H1 (cell line): ENCODE measurements around the gene NAV2. TPM values are rescaled to one million over a fixed set of nuclear protein-coding genes. Genes with fewer than 3 reads are reported as not detected.

Source experiments
- CTCF ChIA-PET: fragments of 300-600 bp; sonication (Branson Sonifier 250); formaldehyde crosslinking; loops from one replicate; lab custom pipeline; 2021; ENCODE audit not compliant: partially characterized antibody; lab: Charles Lee
- POLR2A ChIA-PET: fragments of 300-600 bp; sonication (Branson Sonifier 250); formaldehyde crosslinking; loops from one replicate; lab custom pipeline; 2021; ENCODE audit warnings: inconsistent platforms; ENCODE audit not compliant: partially characterized antibody; lab: Charles Lee
- DNase-seq, 2 experiments: peaks; one replicate each; pipeline versions ENCODE4 v3.0.0 to v3.0.0-alpha.2; 2010 to 2022; ENCODE audit warnings: low spot score in 2 of 2, low read depth in 1 of 2, mixed read lengths in 1 of 2
- FAIRE-seq: peaks from 2 replicates; lab custom pipeline; 2011; peaks lifted over from hg19 to GRCh38; lab: Jason Lieb, UNC
- H2AFZ ChIP-seq: 2 replicates; pipeline ENCODE4 v1.8.1; 2012; ENCODE audit warnings: low read length, inconsistent platforms
- H2AK5ac ChIP-seq: 2 replicates; pipeline ENCODE4 v1.6.1; 2013; ENCODE audit warnings: low read depth, low read length
- H2BK120ac ChIP-seq: replicated peaks from 2 replicates; pipeline ENCODE3; 2013; ENCODE audit warnings: low read depth, low read length, inconsistent platforms
- H2BK12ac ChIP-seq: 2 replicates; pipeline ENCODE4 v1.6.1; 2013; ENCODE audit warnings: low read depth, low read length
- H2BK15ac ChIP-seq: 2 replicates; pipeline ENCODE4 v1.6.1; 2013; ENCODE audit warnings: low read length
- H2BK20ac ChIP-seq: 2 replicates; pipeline ENCODE4 v1.6.1; 2013; ENCODE audit warnings: low read length
- H2BK5ac ChIP-seq: 2 replicates; pipeline ENCODE4 v1.6.1; 2013; ENCODE audit warnings: low read depth, low read length
- H3K14ac ChIP-seq: 2 replicates; pipeline ENCODE4 v1.6.1; 2013; ENCODE audit warnings: inconsistent platforms; ENCODE audit not compliant: insufficient read length
- H3K18ac ChIP-seq: 2 replicates; pipeline ENCODE4 v1.6.1; 2013; ENCODE audit warnings: low read length; ENCODE audit errors: extremely low read depth
- H3K23ac ChIP-seq: 2 replicates; pipeline ENCODE4 v1.6.1; 2013; ENCODE audit warnings: inconsistent platforms; ENCODE audit not compliant: insufficient read length
- H3K23me2 ChIP-seq: 2 replicates; pipeline ENCODE4 v1.6.1; 2013; ENCODE audit warnings: low read depth, low read length
- H3K27ac ChIP-seq: 2 replicates; pipeline ENCODE4 v1.6.1; 2011; ENCODE audit warnings: low read depth, low read length, inconsistent platforms
- H3K27me3 ChIP-seq, 4 experiments: replicated peaks in 1 of 4; 1 replicate in 1 of 4; 2 replicates in 3 of 4; pipeline versions ENCODE4 v1.6.1 to v1.8.1; 2011 to 2013; ENCODE audit warnings: low read length in 3 of 4, mild to moderate bottlenecking in 3 of 4, inconsistent platforms in 2 of 4, mixed read lengths in 2 of 4, moderate library complexity in 1 of 4; ENCODE audit not compliant: control insufficient read depth in 3 of 4, insufficient read depth in 3 of 4; ENCODE audit errors: extremely low read depth in 1 of 4
- H3K36me3 ChIP-seq, 4 experiments: 2 replicates each; pipeline versions ENCODE4 v1.6.1 to v1.8.1; 2011 to 2013; ENCODE audit warnings: mild to moderate bottlenecking in 4 of 4, low read length in 3 of 4, moderate library complexity in 2 of 4, control low read depth in 1 of 4, inconsistent platforms in 1 of 4; ENCODE audit not compliant: insufficient read depth in 4 of 4, control insufficient read depth in 2 of 4
- H3K4ac ChIP-seq: replicated peaks from 2 replicates; pipeline ENCODE3; 2013; ENCODE audit warnings: low read length, low read depth, mixed read lengths, inconsistent platforms; ENCODE audit not compliant: insufficient read length
- H3K4me1 ChIP-seq, 4 experiments: replicated peaks in 1 of 4; 1 replicate in 1 of 4; 2 replicates in 3 of 4; pipeline versions ENCODE4 v1.6.1 to v1.8.1; 2011 to 2013; ENCODE audit warnings: low read length in 3 of 4, inconsistent platforms in 2 of 4, mixed read lengths in 1 of 4; ENCODE audit not compliant: insufficient read depth in 4 of 4, control insufficient read depth in 3 of 4
- H3K4me2 ChIP-seq, 2 experiments: 2 replicates each; pipeline versions ENCODE4 v1.6.1 to v1.8.1; 2011 to 2013; ENCODE audit warnings: low read depth in 2 of 2, low read length in 2 of 2, control low read depth in 1 of 2, inconsistent platforms in 1 of 2, mild to moderate bottlenecking in 1 of 2; ENCODE audit not compliant: insufficient read depth in 1 of 2
- H3K4me3 ChIP-seq, 4 experiments: fragments of 200-600, 300-600 bp in 1 of 4; sonication (generic), shearing (Covaris generic), sonication (Bioruptor Twin) in 1 of 4; 2 replicates each; pipeline versions ENCODE4 v1.5.1 to v1.8.1; 2011 to 2016; ENCODE audit warnings: low read length in 4 of 4, low read depth in 3 of 4, control low read depth in 2 of 4, inconsistent platforms in 2 of 4, mild to moderate bottlenecking in 2 of 4, mixed read lengths in 1 of 4, moderate library complexity in 1 of 4; ENCODE audit not compliant: insufficient read depth in 2 of 4; ENCODE audit errors: extremely low read depth in 1 of 4
- H3K56ac ChIP-seq: replicated peaks from 2 replicates; pipeline ENCODE3; 2013; ENCODE audit warnings: low read depth, mild to moderate bottlenecking, mixed read lengths, low read length, inconsistent platforms; ENCODE audit not compliant: insufficient read length
- H3K79me1 ChIP-seq: 2 replicates; pipeline ENCODE4 v1.6.1; 2013; ENCODE audit warnings: low read depth, low read length, control low read depth
- H3K79me2 ChIP-seq, 2 experiments: 2 replicates each; pipeline versions ENCODE4 v1.6.1 to v1.8.1; 2012 to 2013; ENCODE audit warnings: low read length in 2 of 2, mild to moderate bottlenecking in 2 of 2, inconsistent platforms in 1 of 2; ENCODE audit not compliant: insufficient read depth in 2 of 2, control insufficient read depth in 1 of 2
- H3K9ac ChIP-seq, 4 experiments: replicated peaks in 1 of 4; 1 replicate in 1 of 4; 2 replicates in 3 of 4; pipeline versions ENCODE4 v1.6.1 to v1.8.1; 2011 to 2013; ENCODE audit warnings: low read depth in 3 of 4, low read length in 3 of 4, control low read depth in 2 of 4, mild to moderate bottlenecking in 2 of 4, moderate library complexity in 2 of 4, inconsistent platforms in 1 of 4; ENCODE audit errors: extremely low read depth in 1 of 4
- H3K9me3 ChIP-seq, 2 experiments: 2 replicates each; pipeline versions ENCODE4 v1.6.1 to v1.8.1; 2012 to 2013; ENCODE audit warnings: mild to moderate bottlenecking in 2 of 2, moderate library complexity in 2 of 2, control low read depth in 1 of 2, inconsistent platforms in 1 of 2, low read depth in 1 of 2, low read length in 1 of 2, mixed read lengths in 1 of 2; ENCODE audit not compliant: insufficient read depth in 2 of 2
- H4K20me1 ChIP-seq, 2 experiments: replicated peaks in 1 of 2; 2 replicates each; pipeline versions ENCODE3 to v1.8.1; 2011 to 2013; ENCODE audit warnings: inconsistent platforms in 2 of 2, low read length in 2 of 2, mild to moderate bottlenecking in 1 of 2; ENCODE audit not compliant: insufficient read depth in 2 of 2, control insufficient read depth in 1 of 2
- H4K5ac ChIP-seq: 2 replicates; pipeline ENCODE4 v1.6.1; 2013; ENCODE audit warnings: low read length, low read depth, mixed read lengths, inconsistent platforms; ENCODE audit not compliant: insufficient read length
- H4K8ac ChIP-seq: 2 replicates; pipeline ENCODE4 v1.8.0; 2013; ENCODE audit warnings: mild to moderate bottlenecking, moderate library complexity, low read length, inconsistent platforms; ENCODE audit not compliant: insufficient read depth; ENCODE audit errors: extremely low read depth
- H4K91ac ChIP-seq: replicated peaks from 2 replicates; pipeline ENCODE3; 2013; ENCODE audit warnings: low read length, mixed read lengths, inconsistent platforms; ENCODE audit not compliant: insufficient read length
- BACH1 ChIP-seq: IDR thresholded peaks from 2 replicates; pipeline ENCODE4 v1.6.1; 2012; ENCODE audit warnings: low read length, improper control_type of control experiment
- CEBPB ChIP-seq: IDR thresholded peaks from 2 replicates; pipeline ENCODE4 v1.6.1; 2012; ENCODE audit warnings: low read depth, low read length
- CHD2 ChIP-seq: IDR thresholded peaks from 2 replicates; pipeline ENCODE4 v1.6.1; 2012; ENCODE audit warnings: low read length, improper control_type of control experiment
- CTBP2 ChIP-seq: IDR thresholded peaks from 2 replicates; pipeline ENCODE4 v1.7.0; 2011; ENCODE audit warnings: borderline replicate concordance, mild to moderate bottlenecking, moderate library complexity, mixed read lengths, low read length; ENCODE audit not compliant: insufficient read depth, insufficient read length
- GABPA ChIP-seq: IDR thresholded peaks from 2 replicates; pipeline ENCODE4 v1.6.1; 2011; ENCODE audit warnings: mild to moderate bottlenecking, low read length, moderate library complexity, borderline replicate concordance; ENCODE audit not compliant: insufficient read depth
- HDAC2 ChIP-seq, 2 experiments: fragments of 300-600 bp in 1 of 2; sonication (generic) in 1 of 2; IDR thresholded peaks; 2 replicates each; pipeline ENCODE4 v1.6.1; 2011 to 2012; ENCODE audit warnings: low read depth in 2 of 2, low read length in 2 of 2, mild to moderate bottlenecking in 2 of 2, moderate library complexity in 2 of 2, borderline replicate concordance in 1 of 2, inconsistent platforms in 1 of 2
- KDM5A ChIP-seq: fragments of 200-600 bp; IDR thresholded peaks from 2 replicates; pipeline ENCODE4 v1.7.1; 2012; ENCODE audit warnings: mild to moderate bottlenecking, low read length, inconsistent platforms, mixed read lengths
- MAFK ChIP-seq: IDR thresholded peaks from 2 replicates; pipeline ENCODE4 v1.6.1; 2012; ENCODE audit warnings: low read depth, mild to moderate bottlenecking, improper control_type of control experiment, low read length
- POLR2AphosphoS5 ChIP-seq: IDR thresholded peaks from 2 replicates; pipeline ENCODE4 v1.6.1; 2011; ENCODE audit warnings: low read depth, low read length
- RBBP5 ChIP-seq: IDR thresholded peaks from 2 replicates; pipeline ENCODE4 v1.7.1; 2012; ENCODE audit warnings: low read depth, mild to moderate bottlenecking, inconsistent platforms, low read length, moderate library complexity, borderline replicate concordance
- RFX5 ChIP-seq: IDR thresholded peaks from 2 replicates; pipeline ENCODE4 v1.6.1; 2011; ENCODE audit warnings: low read depth, low read length, improper control_type of control experiment, borderline replicate concordance
- SIRT6 ChIP-seq: IDR thresholded peaks from one replicate; pipeline ENCODE4 v1.7.1; 2012; ENCODE audit warnings: low read length, inconsistent platforms
- SRF ChIP-seq: IDR thresholded peaks from 2 replicates; pipeline ENCODE4 v1.6.1; 2011; ENCODE audit warnings: mild to moderate bottlenecking, low read depth, low read length, moderate library complexity
- TBP ChIP-seq: IDR thresholded peaks from 2 replicates; pipeline ENCODE4 v1.6.1; 2011; ENCODE audit warnings: low read depth, low read length, improper control_type of control experiment
- WGBS, 2 experiments: shearing (Covaris generic) in 1 of 2; methylation state at CpG; one replicate each; pipeline versions ENCODE4 v1.1.6 to v1.1.7; 2013 to 2015; ENCODE audit warnings: low lambda C conversion rate in 2 of 2, mixed read lengths in 2 of 2, inconsistent platforms in 1 of 2, low coverage in 1 of 2, missing lambda C conversion rate in 1 of 2; ENCODE audit not compliant: insufficient replicate concordance in 2 of 2, insufficient coverage in 1 of 2, insufficient read length in 1 of 2; ENCODE audit errors: extremely low coverage in 1 of 2, missing lambda C conversion rate in 1 of 2; 5-methylcytosine and 5-hydroxymethylcytosine counted together
- polyA plus RNA-seq, 7 experiments: library from polyadenylated mRNA; depleted of rRNA in 3 of 7; stranded (reverse) in 5 of 7; unstranded in 2 of 7; fragments of >200 nt in 5 of 7; fragments of 200-250 nt in 2 of 7; gene quantifications; 1 replicate in 5 of 7; 2 replicates in 1 of 7; 4 replicates in 1 of 7; pipeline versions ENCODE4 v1.2.1 to v1.2.3, GENCODE V29; 2011 to 2013; ENCODE audit warnings: missing spikeins in 2 of 7, mixed read lengths in 2 of 7
- total RNA-seq: library from RNA; stranded (reverse); fragmentation: NEBNext Ultra II Directional; extraction: Animal tissue kit (Norgen Biotek cat#: 25700); gene quantifications from 2 replicates; pipeline ENCODE4 v1.2.1, GENCODE V29; 2021

NAV2 gene
- total and polyA plus RNA-seq, 2 of the 8 experiments (the other 6 are each of a cell fraction or from before 2014, with no cell fraction given), result 35.6 to 73.6 TPM

- FAIRE-seq (no peak), DNase-seq (no peak)
- H3K36me3 ChIP-seq, result peaks cover 0 to 3% (median 2%) of the 10 kb centered on the region in 4 experiments; a peak in 4 of 8 replicates
- no peak overlapping the region for H2BK120ac ChIP-seq
- H2BK20ac ChIP-seq, result no peak overlapping the region
- 84% methylated on average over 7 of the region's 7 CpGs; no CpG with 5 or more reads in 1 of the 2 experiments for WGBS, 2 experiments
- H3K79me2 ChIP-seq, result 0 out of 4 replicates have a peak, but pooled peaks cover 0 to 14% of the 10 kb centered on the region in 2 experiments
- no peak overlapping the region for H4K8ac ChIP-seq
- H3K9ac ChIP-seq, result no peak overlapping the region
- ChIA-PET CTCF (interaction anchor here (0.7 to 1.9 kb wide), 10 partner anchors 7 to 415 kb away, joined by 3 to 8 read pairs (median 4); no protein-coding TSS in a partner anchor), POLR2A (no interaction called here)
- no peak overlapping the region for H2BK12ac ChIP-seq
- H3K4me2 ChIP-seq, result no peak overlapping the region
- no peak overlapping the region for H3K4ac ChIP-seq
- no peak for TF ChIP-seq SIRT6
- TF ChIP-seq KDM5A, result no peak
- TF ChIP-seq MAFK, result no peak
- no peak for TF ChIP-seq RBBP5
- no peak for TF ChIP-seq CTBP2
- no peak for TF ChIP-seq CHD2
- TF ChIP-seq TBP, result no peak
- no peak for TF ChIP-seq POLR2AphosphoS5
- TF ChIP-seq CEBPB, result no peak
- no peak for TF ChIP-seq GABPA
- TF ChIP-seq RFX5, result no peak
- TF ChIP-seq SRF, result no peak
- no peak for TF ChIP-seq HDAC2 (IDR thresholded peaks at IDR 0.05; ENCODE audit: borderline replicate concordance in 1 of 2, low read depth in 2 of 2, low read length in 2 of 2)
- no peak for TF ChIP-seq BACH1
- H4K91ac ChIP-seq, result no peak overlapping the region
- no peaks in the 10 kb centered on the region; the same call in 1 of the 2 replicates for H3K23me2 ChIP-seq
- H3K4me1 ChIP-seq, result peaks cover 8 to 26% (median 21%) of the 10 kb centered on the region in 4 experiments
- no peaks in the 10 kb centered on the region for H4K20me1 ChIP-seq
- no peak overlapping the region for H3K27ac ChIP-seq
- no peak overlapping the region for H3K56ac ChIP-seq
- no peak overlapping the region for H2BK15ac ChIP-seq
- no peak overlapping the region for H2BK5ac ChIP-seq
- H3K79me1 ChIP-seq, result peaks cover 4% of the 10 kb centered on the region; the same call in 1 of the 2 replicates
- no peak overlapping the region for H3K4me3 ChIP-seq
- no peak overlapping the region for H4K5ac ChIP-seq
- no peaks in the 10 kb centered on the region for H3K27me3 ChIP-seq
- H3K18ac ChIP-seq, result no peak overlapping the region
- H3K23ac ChIP-seq, result no peak overlapping the region
- H3K9me3 ChIP-seq, result no peaks in the 10 kb centered on the region
- no peak overlapping the region for H2AFZ ChIP-seq
- no peak overlapping the region for H3K14ac ChIP-seq
- H2AK5ac ChIP-seq, result no peak overlapping the region
Measured at GRCh38 chr11:19955660-19956059, 243.0 kb downstream of the NAV2 start.
